HG03354 (cell line): Measurements from ENCODE around the gene SPTBN5.

Experiments
- ATAC-seq: cut with Tn5 transposase; IDR thresholded peaks from one replicate; pipeline ENCODE4 v1.9.1; 2021; ENCODE audit warnings: mild to moderate bottlenecking; ENCODE audit not compliant: unreplicated experiment, poor library complexity, severe bottlenecking

Gene SPTBN5

GRCh38 chr15:41905036-41905793 lies 11.4 kb upstream of the SPTBN5 start:
- no peak for ATAC-seq

DNA sequence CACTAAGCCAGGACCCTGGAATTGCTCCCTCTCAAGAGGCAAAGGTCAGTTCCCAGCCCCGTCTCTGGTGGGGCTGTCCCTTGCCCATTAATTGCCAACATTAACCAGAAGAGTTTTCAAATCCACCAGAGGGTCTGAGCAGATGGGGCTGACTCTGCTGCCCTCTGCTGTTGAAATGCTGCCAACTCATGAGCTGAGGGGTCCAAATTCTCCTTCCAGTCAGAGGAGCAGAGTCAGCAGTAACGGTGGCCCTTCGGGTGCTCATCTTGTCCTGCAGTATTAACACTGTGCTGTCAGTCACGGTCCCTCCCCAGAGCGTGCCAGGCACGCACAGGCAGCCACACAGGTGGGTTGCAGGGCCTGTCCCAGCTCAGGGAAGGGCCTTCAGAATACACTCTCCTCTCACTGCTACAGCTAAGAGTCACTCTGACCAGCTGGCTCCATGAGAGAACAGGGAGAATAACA lies 10.7 kb upstream of the SPTBN5 start:
- ATAC-seq = peak; percentile 61

DNA sequence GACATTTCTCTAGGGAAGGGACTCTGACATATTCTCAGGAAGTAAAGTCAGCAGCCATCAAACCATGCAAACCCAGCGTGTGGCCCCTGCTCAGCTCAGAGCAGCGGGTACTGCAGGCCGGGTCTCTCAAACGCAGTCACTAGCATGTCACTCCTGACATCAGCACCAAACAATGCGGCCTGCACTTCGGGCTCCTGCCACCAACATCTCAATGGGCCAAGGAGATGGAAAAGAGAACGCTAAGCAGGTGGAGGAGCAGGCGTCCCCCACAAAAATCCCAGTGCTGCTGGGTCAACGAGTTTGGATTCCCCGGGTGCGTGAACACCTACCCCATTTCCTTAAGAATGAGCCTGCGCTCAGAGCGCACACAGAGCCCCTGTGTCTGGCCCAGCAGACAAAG lies 9.9 kb upstream of the SPTBN5 start:
- no peak for ATAC-seq

GRCh38 chr15:41901431-41901830 lies 7.6 kb upstream of the SPTBN5 start:
- no peak for ATAC-seq

- no peak for ATAC-seq
Observed at GRCh38 chr15:41900526-41901380, 6.9 kb upstream of the SPTBN5 start.

DNA sequence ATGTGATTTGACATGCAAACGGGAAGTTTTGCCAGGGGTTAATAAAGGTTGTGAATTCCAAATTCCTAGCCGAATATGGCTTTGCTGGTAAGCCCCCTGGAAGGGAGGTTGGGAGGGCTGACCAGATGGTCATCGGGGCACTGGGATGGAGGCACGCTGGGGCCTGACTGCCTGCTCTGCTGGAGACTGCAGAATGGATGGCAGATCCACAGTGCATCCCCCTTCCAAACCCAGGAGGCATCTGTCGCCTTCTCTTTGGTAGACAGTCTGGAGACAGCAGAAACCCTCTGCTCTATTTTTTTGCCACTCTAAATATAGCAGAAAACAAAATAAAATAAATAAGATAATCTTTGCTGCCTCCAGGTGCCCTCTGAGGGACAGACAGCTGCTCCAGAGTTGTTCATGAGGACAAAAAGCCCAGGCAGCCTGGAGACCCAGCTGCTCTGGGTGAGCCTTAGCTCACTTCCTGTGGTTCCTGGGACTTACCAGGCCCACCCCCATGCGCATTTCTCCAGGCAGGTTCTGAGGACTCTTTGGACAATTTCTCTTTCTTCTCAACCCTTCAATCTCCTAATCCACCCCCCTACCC lies 6.1 kb upstream of the SPTBN5 start:
- no peak for ATAC-seq

DNA sequence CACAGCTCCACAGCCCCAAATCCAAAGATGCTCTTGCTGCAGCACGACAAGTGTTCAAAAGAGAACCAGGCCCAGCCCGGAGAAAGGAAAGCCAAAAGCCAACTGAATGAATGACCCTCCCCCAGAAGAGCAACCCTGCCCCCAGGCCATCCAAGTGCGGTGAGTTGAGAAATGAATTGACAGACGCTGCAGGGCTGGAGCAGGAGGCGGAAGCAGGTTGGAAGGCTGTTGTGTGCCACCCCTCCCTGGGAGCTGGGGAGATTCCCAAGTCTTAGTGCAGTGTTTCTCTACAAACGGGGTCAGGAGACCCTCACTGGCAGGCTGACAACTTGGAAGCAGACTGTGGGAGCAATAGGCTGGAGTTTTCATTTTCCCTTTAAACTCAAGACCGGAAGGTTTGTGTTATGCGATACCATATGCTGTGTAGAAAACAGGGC lies 3.5 kb upstream of the SPTBN5 start:
- ATAC-seq = no peak

- ATAC-seq = no peak
Observed at GRCh38 chr15:41896566-41896965, 2.7 kb upstream of the SPTBN5 start.

GRCh38 chr15:41895957-41896356 lies 2.1 kb upstream of the SPTBN5 start:
- no peak for ATAC-seq

DNA sequence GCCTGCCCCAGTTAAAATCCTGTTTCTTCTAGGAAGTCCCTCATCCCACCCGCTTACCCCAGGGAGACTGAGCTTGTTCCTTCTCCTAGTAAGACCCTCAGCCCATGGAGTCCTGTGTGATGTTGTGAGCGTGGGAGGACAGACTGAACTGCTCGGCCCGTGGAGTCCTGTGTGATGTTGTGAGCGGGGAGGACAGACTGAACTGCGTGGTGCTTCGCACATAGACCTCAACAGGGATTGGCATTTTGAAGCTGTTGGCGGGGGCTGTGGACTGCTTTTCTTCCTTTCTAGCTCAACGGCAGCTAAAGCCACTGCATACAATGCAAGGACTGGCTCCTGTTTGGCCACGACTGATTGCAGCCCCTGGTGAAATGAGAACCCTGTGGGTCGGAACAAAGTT lies 1.6 kb upstream of the SPTBN5 start:
- no peak for ATAC-seq

- peak; percentile 79 for ATAC-seq
Observed at GRCh38 chr15:41894791-41895463, 1.1 kb upstream of the SPTBN5 start.

GRCh38 chr15:41894251-41894790 lies 468 bp upstream of the SPTBN5 start:
- ATAC-seq = no peak

DNA sequence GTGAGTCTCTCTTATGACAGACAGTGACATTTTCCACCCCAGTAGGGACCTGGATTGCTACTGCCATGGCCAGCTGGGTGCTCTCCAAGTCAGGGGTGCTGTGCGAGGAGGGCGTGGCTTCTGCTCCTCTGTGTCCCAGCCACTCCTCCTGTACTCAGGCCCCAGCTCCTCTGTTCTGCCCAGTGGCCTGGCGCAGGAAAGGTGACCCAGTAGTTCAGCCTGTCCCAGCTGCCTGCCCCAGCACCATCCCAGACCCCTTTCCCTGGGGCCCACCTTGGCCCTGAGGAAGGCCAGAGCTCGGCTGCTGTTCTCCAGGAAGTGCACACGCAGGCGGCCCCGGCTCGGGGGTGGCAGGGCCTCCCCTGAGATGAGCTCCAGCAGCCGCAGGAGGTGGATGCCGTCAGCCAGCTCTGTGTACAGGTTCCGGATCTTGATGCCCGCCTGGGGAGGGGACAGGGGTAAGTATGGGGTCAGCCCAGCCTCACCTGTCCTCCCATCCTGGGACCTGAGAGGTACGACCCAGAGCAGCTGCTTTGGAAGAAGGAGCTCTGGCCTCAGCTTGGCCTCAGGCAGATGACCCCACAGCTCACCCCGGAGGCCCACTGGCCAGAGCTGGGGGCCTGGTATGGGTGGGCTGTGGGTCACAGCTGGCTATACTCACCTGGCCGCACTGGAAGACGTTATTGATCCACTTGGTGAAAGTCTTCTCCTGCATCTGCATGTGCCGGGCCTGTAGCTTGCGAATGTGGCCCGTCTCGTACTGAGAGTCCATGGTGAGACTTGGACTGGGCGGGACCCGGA lies 1.0 kb downstream of the SPTBN5 start:
- ATAC-seq = no peak

- ATAC-seq = no peak
Observed at GRCh38 chr15:41891946-41892345, 1.9 kb downstream of the SPTBN5 start.

DNA sequence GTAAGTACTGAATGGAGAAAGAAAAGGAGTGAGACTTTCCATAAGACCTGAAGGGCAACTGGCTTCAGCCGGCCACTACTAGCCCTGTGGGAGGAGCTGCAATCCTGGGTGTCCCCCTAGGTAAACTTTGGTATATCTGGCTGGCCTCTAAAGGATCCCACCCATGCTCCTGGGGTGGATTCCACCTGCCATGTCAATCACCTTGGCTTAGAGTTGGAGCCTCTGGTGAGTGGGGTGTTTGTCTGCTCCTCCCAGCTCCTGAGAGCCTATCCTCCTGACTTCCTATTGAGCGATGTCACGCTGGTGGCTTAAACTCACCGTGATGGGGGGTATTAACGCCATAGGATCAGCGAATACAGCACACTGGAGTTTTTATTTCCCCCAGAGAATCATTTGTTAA lies 2.6 kb downstream of the SPTBN5 start:
- ATAC-seq = no peak

- no peak for ATAC-seq
Observed at GRCh38 chr15:41890050-41890690, 3.7 kb downstream of the SPTBN5 start.

- ATAC-seq = no peak
Observed at GRCh38 chr15:41888662-41889253, 5.1 kb downstream of the SPTBN5 start.

DNA sequence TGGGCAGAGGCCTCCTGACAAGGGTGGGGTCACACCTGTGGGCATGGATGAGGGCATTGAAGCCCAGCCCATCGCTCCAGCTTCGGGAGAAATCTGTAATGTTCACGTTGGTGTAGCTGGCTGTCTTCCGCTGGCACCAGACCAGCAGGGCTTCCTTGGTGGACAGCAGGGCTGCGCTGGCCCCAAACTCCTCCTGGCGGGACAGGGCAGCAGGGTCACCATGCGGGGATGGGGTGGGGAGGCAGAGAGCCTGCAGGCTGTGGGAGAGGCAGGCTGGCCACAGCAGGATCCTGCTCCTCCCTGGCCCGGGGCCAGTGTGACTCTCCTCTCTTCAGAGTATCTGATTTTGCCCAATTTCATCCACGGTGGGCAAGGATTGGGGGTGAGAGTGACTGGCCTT lies 6.0 kb downstream of the SPTBN5 start:
- no peak for ATAC-seq
